GM19025 (cell line): ENCODE data around the gene TRMU.

Experiments
- ATAC-seq: cut with Tn5 transposase; IDR thresholded peaks from one replicate; pipeline ENCODE4 v1.9.1; 2021; ENCODE audit warnings: mild to moderate bottlenecking, low read depth, moderate library complexity; ENCODE audit not compliant: unreplicated experiment

Gene TRMU

GRCh38 chr22:46331496-46331895 lies 4.0 kb upstream of the TRMU start:
- ATAC-seq: no peak

- no peak for ATAC-seq
These were observed 885 bp downstream of the TRMU start for GRCh38 chr22:46336119-46337078.

DNA sequence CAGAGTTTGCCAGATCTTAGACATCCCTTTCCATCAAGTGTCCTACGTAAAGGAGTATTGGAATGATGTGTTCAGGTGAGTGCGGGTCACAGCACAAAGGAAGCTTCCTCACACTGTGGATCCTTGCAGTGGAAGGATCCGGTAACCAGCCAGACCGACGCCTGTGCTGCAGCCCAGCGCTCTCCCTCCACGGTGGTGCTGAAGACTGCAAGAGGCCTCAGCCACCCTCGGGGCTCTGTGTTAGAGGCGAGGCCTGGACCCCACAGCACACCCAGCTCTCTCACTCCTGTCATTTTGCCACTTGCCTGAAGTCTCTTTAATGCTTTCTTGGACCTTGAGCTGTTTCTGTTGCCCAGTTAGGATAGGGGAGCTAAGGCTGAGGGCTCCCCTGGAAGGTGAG lies 2.4 kb downstream of the TRMU start:
- no peak for ATAC-seq

GRCh38 chr22:46338636-46339035 lies 3.1 kb downstream of the TRMU start:
- no peak for ATAC-seq

GRCh38 chr22:46339956-46340355 lies 4.4 kb downstream of the TRMU start:
- ATAC-seq: no peak

- ATAC-seq: no peak
These were observed 5.2 kb downstream of the TRMU start for GRCh38 chr22:46340676-46341075.

- ATAC-seq: no peak
These were observed 11.3 kb downstream of the TRMU start for GRCh38 chr22:46346680-46347405.

DNA sequence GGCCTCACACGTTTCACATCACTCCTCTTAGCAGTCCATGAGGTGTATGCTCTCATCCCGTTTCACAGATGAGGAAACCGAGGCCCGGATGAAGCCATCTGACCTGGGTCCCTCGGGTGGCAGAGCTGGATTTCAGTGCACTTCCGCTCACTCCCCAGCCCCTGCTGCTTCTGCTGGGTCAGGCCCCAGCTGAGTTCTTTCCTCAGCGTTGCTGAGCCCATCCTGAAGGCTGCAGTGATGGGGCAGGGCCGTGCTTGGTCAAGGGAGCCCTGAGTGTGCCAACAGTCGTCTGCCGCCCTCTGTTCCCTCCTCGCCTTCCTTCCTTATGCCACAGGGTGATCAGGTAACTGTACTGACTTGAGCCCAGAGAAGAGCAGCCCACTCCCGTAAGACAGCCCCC lies 12.1 kb downstream of the TRMU start:
- no peak for ATAC-seq

DNA sequence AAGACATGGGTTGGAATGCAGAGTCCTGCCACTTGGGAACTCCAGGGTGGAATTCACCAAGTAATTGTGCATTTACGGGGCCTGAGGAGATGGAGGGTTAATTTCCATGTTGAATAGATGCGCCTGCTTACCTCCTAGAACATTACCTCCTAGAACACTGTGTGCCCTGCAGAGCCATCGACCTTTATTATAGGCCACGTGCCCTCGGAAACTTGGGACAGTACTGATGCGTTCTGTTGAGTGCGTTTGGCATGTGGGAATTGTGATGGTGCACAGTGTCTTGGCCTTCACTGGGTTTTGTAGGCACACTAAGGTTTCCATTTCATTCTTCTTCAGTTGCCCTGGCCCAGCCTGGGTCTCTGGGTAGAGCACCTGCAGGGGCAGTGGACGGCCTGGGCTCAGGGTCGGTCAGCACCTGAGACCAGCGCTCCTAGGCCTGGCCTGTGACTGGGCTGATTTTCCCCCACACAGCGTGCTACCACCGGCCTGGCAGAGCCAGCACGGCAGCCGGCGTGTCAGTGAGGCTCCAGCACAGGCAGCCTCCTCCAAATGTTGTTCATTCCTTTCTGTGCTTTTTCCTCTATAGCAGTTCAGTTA lies 12.7 kb downstream of the TRMU start:
- no peak for ATAC-seq

- no peak for ATAC-seq
These were observed 13.7 kb downstream of the TRMU start for GRCh38 chr22:46349238-46349637.

DNA sequence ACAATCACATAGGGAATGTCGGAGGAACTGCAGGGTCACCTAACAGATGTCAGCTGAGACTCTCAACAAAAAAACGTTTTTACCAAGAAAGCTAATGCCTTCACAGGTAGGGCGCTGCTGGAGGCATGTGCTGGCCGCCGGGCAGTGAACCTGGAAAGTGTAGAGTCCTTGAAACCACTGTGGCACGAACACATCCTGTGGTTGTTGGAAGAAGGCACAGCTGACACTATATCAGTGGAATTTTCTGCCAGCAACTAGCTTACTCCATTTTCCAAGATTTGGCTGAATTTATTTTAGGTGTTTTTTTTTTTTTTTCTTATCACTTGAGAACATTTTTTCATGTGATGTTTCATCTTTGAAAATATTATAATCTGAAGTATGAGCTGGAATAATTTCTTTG lies 14.2 kb downstream of the TRMU start:
- ATAC-seq: no peak

- ATAC-seq: no peak
These were observed 14.6 kb downstream of the TRMU start for GRCh38 chr22:46350121-46350520.

DNA sequence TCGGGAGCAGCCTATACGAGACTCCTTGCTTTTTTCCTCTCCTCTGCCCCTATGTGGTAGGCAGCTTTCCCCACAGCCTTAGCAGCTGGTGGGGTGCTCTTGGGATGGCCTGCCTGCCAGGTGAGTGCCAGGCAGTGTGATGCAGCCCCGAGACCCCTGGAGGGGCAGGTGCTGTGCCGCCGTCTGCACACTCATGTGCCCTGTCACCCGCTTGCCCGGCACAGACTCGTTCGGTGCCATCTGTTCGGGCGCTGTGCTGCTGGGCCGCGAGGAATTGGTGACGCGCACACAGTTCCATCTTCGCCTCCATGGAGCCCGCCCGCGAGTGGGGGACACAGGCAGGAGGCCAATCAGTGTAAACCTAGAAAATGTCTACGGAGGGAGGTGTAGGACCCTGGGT lies 15.1 kb downstream of the TRMU start:
- ATAC-seq: no peak

- ATAC-seq: no peak
These were observed 15.7 kb downstream of the TRMU start for GRCh38 chr22:46351131-46351735.

DNA sequence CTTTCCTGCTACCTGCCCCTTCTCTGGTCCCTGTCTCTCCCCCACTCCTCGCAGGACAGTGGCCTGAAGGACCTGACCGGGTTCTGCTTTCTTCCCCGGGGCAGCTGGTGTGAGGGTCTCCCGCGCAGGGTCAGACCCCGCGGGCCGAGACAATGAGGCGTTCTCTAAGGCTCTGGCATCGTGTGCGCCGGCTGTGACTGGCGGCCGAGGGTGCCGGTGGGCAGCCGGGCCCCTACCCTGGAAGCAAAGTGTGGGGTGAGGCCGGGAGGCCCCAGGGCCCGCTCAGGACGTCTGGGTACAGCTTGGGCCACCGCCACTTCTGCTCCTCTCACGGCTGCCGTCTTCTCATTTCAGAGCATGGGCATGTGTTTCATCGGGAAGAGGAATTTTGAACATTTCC lies 16.3 kb downstream of the TRMU start:
- ATAC-seq: no peak

- no peak for ATAC-seq
These were observed 16.8 kb downstream of the TRMU start for GRCh38 chr22:46352276-46352675.

- ATAC-seq: no peak
These were observed 17.3 kb downstream of the TRMU start for GRCh38 chr22:46352691-46353386.

- no peak for ATAC-seq
These were observed 18.1 kb downstream of the TRMU start for GRCh38 chr22:46353483-46354105.

DNA sequence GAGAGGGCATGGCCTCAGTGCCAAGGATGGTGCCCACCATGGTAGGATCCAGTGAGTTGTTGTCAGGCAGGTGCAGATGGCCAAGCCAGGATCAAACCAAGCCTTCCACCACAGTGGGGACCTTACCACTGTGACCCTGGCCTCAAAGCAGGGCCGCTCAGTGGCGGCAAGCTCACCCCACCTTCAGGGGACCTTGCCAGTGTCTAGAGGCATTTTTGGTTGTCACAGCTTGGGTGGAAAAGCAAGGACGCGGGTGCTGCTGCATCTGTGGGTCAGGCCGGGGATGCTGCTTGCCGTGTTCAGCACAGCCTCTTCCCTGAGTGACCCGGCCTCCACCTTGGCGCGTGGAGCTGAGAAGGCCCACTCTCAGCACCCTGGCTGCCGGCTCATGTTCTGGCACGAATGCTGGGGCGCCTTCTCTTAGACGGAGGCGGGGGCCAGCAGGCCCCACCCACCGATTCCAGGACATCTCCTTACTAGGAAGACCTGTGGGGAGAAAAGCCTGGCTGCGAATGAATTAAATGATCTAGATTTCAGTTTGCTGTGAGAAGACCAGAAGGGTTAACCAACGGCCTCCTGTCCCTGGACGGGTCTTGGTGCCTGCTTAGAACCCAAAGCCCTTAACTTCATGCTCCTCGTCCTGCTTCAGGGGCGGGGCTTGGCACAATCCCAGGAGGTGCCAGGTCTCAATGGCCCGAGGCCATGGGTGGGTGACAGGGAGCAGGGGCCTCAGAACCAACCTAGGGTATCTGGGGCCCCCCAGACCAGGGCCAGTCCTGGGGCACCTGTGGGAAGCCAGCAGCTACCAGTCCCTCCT lies 18.9 kb downstream of the TRMU start:
- ATAC-seq: no peak
